ENCODE measurements around the gene CREB3L2. TPM values are rescaled to one million over a fixed set of nuclear protein-coding genes. Genes with fewer than 3 reads are reported as not detected.

Gene CREB3L2
- total and polyA plus RNA-seq, 2 of the 8 experiments (the other 6 are each of a cell fraction or from before 2014, with no cell fraction given), result 14.4 to 48.3 TPM

GRCh38 chr7:137943132-137943551 is 58.7 kb downstream of the CREB3L2 start (continued):
- TF ChIP-seq CHD7 (IDR thresholded peaks at IDR 0.05; ENCODE audit: insufficient replicate concordance, low read length) (no peak), E2F6 (IDR thresholded peaks at IDR 0.05) (no peak), CBX5 (IDR thresholded peaks at IDR 0.05; ENCODE audit: low read depth, low read length) (no peak), KDM5A (IDR thresholded peaks at IDR 0.05; ENCODE audit: low read length) (no peak), POLR2A (IDR thresholded peaks at IDR 0.05; ENCODE audit: control extremely low read depth in 1 of 2, low read depth in 2 of 2, low read length in 2 of 2) (no peak), TBP (IDR thresholded peaks at IDR 0.05; ENCODE audit: low read depth, low read length) (no peak), BACH1 (IDR thresholded peaks at IDR 0.05; ENCODE audit: low read length) (no peak), ZNF274 (IDR thresholded peaks at IDR 0.05; ENCODE audit: borderline replicate concordance, extremely low read depth, low read length) (no peak), CTBP2 (IDR thresholded peaks at IDR 0.05; ENCODE audit: borderline replicate concordance, insufficient read depth, insufficient read length, low read length) (no peak), YY1 (IDR thresholded peaks at IDR 0.05; ENCODE audit: low read depth, low read length) (no peak), CHD2 (IDR thresholded peaks at IDR 0.05; ENCODE audit: low read length) (no peak), EZH2 (IDR thresholded peaks at IDR 0.05; ENCODE audit: low read depth, low read length, severe bottlenecking) (no peak)
